SK-N-SH (cell line): ENCODE data around the gene PLBD2. TPM values are rescaled to one million over a fixed set of nuclear protein-coding genes. Genes with fewer than 3 reads are reported as not detected.

Source experiments
- CTCF ChIA-PET: fragments of 300-600, 350-600 bp; formaldehyde crosslinking; extraction: SDS; loops from one replicate; lab custom pipeline; 2021; lab: Yijun Ruan, JAX
- POLR2A ChIA-PET: fragments of 350-600 bp; sonication (Branson Sonifier 250); formaldehyde crosslinking; extraction: SDS; loops from one replicate; lab custom pipeline; 2020; ENCODE audit warnings: antibody characterized with exemption, inconsistent platforms; lab: Yijun Ruan, JAX
- DNase-seq: peaks from one replicate; pipeline ENCODE4 v3.0.0; 2012
- H2AFZ ChIP-seq: fragments of 200-600 bp; sonication (generic); 2 replicates; pipeline ENCODE4 v1.8.1; 2016; ENCODE audit warnings: antibody characterized with exemption, mild to moderate bottlenecking, low read depth
- H3F3A ChIP-seq: fragments of 200-600 bp; sonication (generic); replicated peaks from 2 replicates; pipeline ENCODE3; 2016; ENCODE audit warnings: antibody characterized with exemption, mild to moderate bottlenecking; ENCODE audit not compliant: insufficient read depth
- H3K27ac ChIP-seq, 2 experiments: fragments of 200-500 bp in 1 of 2; fragments of 200-600 bp in 1 of 2; sonication (Bioruptor generic) in 1 of 2; sonication (generic), shearing (Covaris generic) in 1 of 2; 2 replicates each; pipeline versions ENCODE4 v1.5.1 to v1.6.1; 2014 to 2016; ENCODE audit warnings: low read depth in 2 of 2, inconsistent platforms in 1 of 2, low read length in 1 of 2, mild to moderate bottlenecking in 1 of 2, mixed read lengths in 1 of 2
- H3K27me3 ChIP-seq: fragments of 200-600 bp; sonication (generic), shearing (Covaris generic); 2 replicates; pipeline ENCODE4 v1.6.1; 2016; ENCODE audit warnings: mixed run types; ENCODE audit not compliant: insufficient read depth
- H3K36me3 ChIP-seq, 2 experiments: fragments of 200-500 bp in 1 of 2; fragments of 200-600 bp in 1 of 2; sonication (Bioruptor generic) in 1 of 2; sonication (generic) in 1 of 2; replicated peaks in 1 of 2; 2 replicates each; pipeline versions ENCODE3 to v1.5.1; 2014 to 2016; ENCODE audit warnings: low read length in 1 of 2, mild to moderate bottlenecking in 1 of 2; ENCODE audit not compliant: insufficient read depth in 2 of 2, control insufficient read depth in 1 of 2
- H3K4me1 ChIP-seq, 2 experiments: fragments of 200-500 bp in 1 of 2; fragments of 200-600 bp in 1 of 2; sonication (Bioruptor generic) in 1 of 2; sonication (generic), shearing (Covaris generic) in 1 of 2; 2 replicates each; pipeline versions ENCODE4 v1.5.1 to v1.6.1; 2014 to 2016; ENCODE audit warnings: low read depth in 1 of 2, low read length in 1 of 2, mixed run types in 1 of 2; ENCODE audit not compliant: insufficient read depth in 2 of 2, control insufficient read depth in 1 of 2
- H3K4me2 ChIP-seq: fragments of 200-600 bp; sonication (generic), shearing (Covaris generic); 2 replicates; pipeline ENCODE4 v1.6.1; 2017; ENCODE audit warnings: mixed run types
- H3K4me3 ChIP-seq, 2 experiments: fragments of 200-500 bp in 1 of 2; fragments of 200-600 bp in 1 of 2; sonication (Bioruptor generic) in 1 of 2; sonication (generic), shearing (Covaris generic) in 1 of 2; 2 replicates each; pipeline versions ENCODE4 v1.5.1 to v1.8.1; 2014 to 2016; ENCODE audit warnings: low read depth in 2 of 2, inconsistent platforms in 1 of 2, low read length in 1 of 2, mild to moderate bottlenecking in 1 of 2, mixed read lengths in 1 of 2, moderate library complexity in 1 of 2
- H3K79me2 ChIP-seq: fragments of 200-600 bp; sonication (generic); 2 replicates; pipeline ENCODE4 v1.8.1; 2017; ENCODE audit warnings: mild to moderate bottlenecking; ENCODE audit not compliant: insufficient read depth
- H3K9ac ChIP-seq: fragments of 200-600 bp; sonication (generic); 2 replicates; pipeline ENCODE4 v1.6.1; 2017; ENCODE audit warnings: mixed run types
- H3K9me2 ChIP-seq: fragments of 200-600 bp; sonication (generic); 2 replicates; pipeline ENCODE4 v1.6.1; 2017; ENCODE audit warnings: mixed run types
- H3K9me3 ChIP-seq: fragments of 200-600 bp; sonication (generic); 2 replicates; pipeline ENCODE4 v1.6.1; 2017; ENCODE audit warnings: mixed run types, mild to moderate bottlenecking, moderate library complexity
- H4K20me1 ChIP-seq: fragments of 200-600 bp; sonication (generic); 2 replicates; pipeline ENCODE4 v1.6.1; 2017; ENCODE audit warnings: mild to moderate bottlenecking, mixed run types; ENCODE audit not compliant: insufficient read depth
- CHD2 ChIP-seq: fragments of 150-350 bp; IDR thresholded peaks from 2 replicates; pipeline ENCODE4 v1.6.1; 2018; ENCODE audit warnings: low read length; ENCODE audit not compliant: partially characterized antibody
- FOXJ3 ChIP-seq: sonication (generic); formaldehyde crosslinking; IDR thresholded peaks from 2 replicates; pipeline ENCODE4 v1.5.1; 2020; ENCODE audit warnings: mild to moderate bottlenecking, missing genetic modification reagents
- GABPA ChIP-seq: IDR thresholded peaks from 2 replicates; pipeline ENCODE4 v1.4.0; 2012; ENCODE audit warnings: low read depth, mild to moderate bottlenecking
- GATA2 ChIP-seq: sonication (generic); formaldehyde crosslinking; IDR thresholded peaks from 2 replicates; pipeline ENCODE4 v1.5.0; 2020; ENCODE audit warnings: mild to moderate bottlenecking, missing genetic modification reagents
- JUND ChIP-seq: IDR thresholded peaks from 2 replicates; pipeline ENCODE4 v1.4.0; 2012
- MAX ChIP-seq: IDR thresholded peaks from 2 replicates; pipeline ENCODE4 v1.4.0; 2012; ENCODE audit warnings: low read depth
- NRF1 ChIP-seq: IDR thresholded peaks from 2 replicates; pipeline ENCODE4 v1.6.1; 2012; ENCODE audit warnings: low read depth, mild to moderate bottlenecking, low read length
- POLR2AphosphoS5 ChIP-seq: IDR thresholded peaks from 2 replicates; pipeline ENCODE4 v1.6.1; 2012; ENCODE audit warnings: low read depth, low read length
- RFX5 ChIP-seq: IDR thresholded peaks from 2 replicates; pipeline ENCODE4 v1.6.1; 2012; ENCODE audit warnings: mild to moderate bottlenecking, improper control_type of control experiment, low read length
- RXRA ChIP-seq: IDR thresholded peaks from 2 replicates; pipeline ENCODE4 v1.4.0; 2012; ENCODE audit warnings: low read depth, mild to moderate bottlenecking, borderline replicate concordance
- SMC3 ChIP-seq: IDR thresholded peaks from 2 replicates; pipeline ENCODE4 v1.6.1; 2012; ENCODE audit warnings: low read depth, low read length, improper control_type of control experiment
- USF1 ChIP-seq: IDR thresholded peaks from 2 replicates; pipeline ENCODE4 v1.4.0; 2012; ENCODE audit warnings: low read depth, borderline replicate concordance
- USF2 ChIP-seq: fragments of 150-350 bp; IDR thresholded peaks from 2 replicates; pipeline ENCODE4 v1.6.1; 2017; ENCODE audit warnings: antibody characterized with exemption, low read length, low read depth, borderline replicate concordance
- WGBS: methylation state at CpG from one replicate; pipeline ENCODE4 v1.1.6; 2017; ENCODE audit warnings: low lambda C conversion rate; 5-methylcytosine and 5-hydroxymethylcytosine counted together
- polyA plus RNA-seq, 3 experiments: library from polyadenylated mRNA; depleted of rRNA; stranded (reverse); fragments of >200 nt; gene quantifications; 2 replicates each; pipeline ENCODE4 v1.2.3, GENCODE V29; 2012
- TF ChIP-seq, protein P1 (sequence below): fragments of 200-600 bp; sonication (generic); IDR thresholded peaks from 2 replicates; pipeline ENCODE4 v1.6.1; 2017; ENCODE audit warnings: antibody characterized with exemption, mild to moderate bottlenecking, moderate library complexity
- TF ChIP-seq, protein P2 (sequence below): fragments of 150-350 bp; IDR thresholded peaks from 2 replicates; pipeline ENCODE4 v1.6.1; 2016; ENCODE audit warnings: mild to moderate bottlenecking, low read depth, low read length
- TF ChIP-seq, protein P3 (sequence below): IDR thresholded peaks from 2 replicates; pipeline ENCODE4 v1.6.1; 2012; ENCODE audit warnings: mild to moderate bottlenecking, low read depth, low read length, moderate library complexity

The PLBD2 gene
- polyA plus RNA-seq, 1 of the 3 experiments (the other 2 are of a cell fraction): 15.2 TPM

- WGBS: 80% methylated on average over 6 of the region's 6 CpGs
- Histone ChIP-seq H3K79me2 (no peaks in the 10 kb centered on the region), H3K27ac (no peak overlapping the region), H3F3A (no peaks in the 10 kb centered on the region), H4K20me1 (no peaks in the 10 kb centered on the region; the same call in 1 of the 2 replicates), H3K4me1 (no peaks in the 10 kb centered on the region), H3K27me3 (no peaks in the 10 kb centered on the region), H3K4me2 (no peak overlapping the region), H3K36me3 (peaks cover 2 to 5% of the 10 kb centered on the region in 2 experiments), H2AFZ (no peak overlapping the region), H3K9me3 (no peaks in the 10 kb centered on the region), H3K4me3 (no peak overlapping the region)
- ChIA-PET POLR2A (no interaction called here), CTCF (interaction anchor here (0.9 to 1.4 kb wide), 3 partner anchors 11 to 56 kb away, joined by 3 read pairs; partner anchors contain the start of gene PLBD2)
- no peak for DNase-seq
- TF ChIP-seq CHD2: no peak
- no peak for TF ChIP-seq RXRA
- TF ChIP-seq, protein P1, sequence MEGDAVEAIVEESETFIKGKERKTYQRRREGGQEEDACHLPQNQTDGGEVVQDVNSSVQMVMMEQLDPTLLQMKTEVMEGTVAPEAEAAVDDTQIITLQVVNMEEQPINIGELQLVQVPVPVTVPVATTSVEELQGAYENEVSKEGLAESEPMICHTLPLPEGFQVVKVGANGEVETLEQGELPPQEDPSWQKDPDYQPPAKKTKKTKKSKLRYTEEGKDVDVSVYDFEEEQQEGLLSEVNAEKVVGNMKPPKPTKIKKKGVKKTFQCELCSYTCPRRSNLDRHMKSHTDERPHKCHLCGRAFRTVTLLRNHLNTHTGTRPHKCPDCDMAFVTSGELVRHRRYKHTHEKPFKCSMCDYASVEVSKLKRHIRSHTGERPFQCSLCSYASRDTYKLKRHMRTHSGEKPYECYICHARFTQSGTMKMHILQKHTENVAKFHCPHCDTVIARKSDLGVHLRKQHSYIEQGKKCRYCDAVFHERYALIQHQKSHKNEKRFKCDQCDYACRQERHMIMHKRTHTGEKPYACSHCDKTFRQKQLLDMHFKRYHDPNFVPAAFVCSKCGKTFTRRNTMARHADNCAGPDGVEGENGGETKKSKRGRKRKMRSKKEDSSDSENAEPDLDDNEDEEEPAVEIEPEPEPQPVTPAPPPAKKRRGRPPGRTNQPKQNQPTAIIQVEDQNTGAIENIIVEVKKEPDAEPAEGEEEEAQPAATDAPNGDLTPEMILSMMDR: no peak
- no peak for TF ChIP-seq SMC3
- no peak for TF ChIP-seq JUND
- TF ChIP-seq POLR2AphosphoS5: no peak
- TF ChIP-seq GATA2 (CRISPR knock-in tag): no peak
- no peak for TF ChIP-seq FOXJ3 (CRISPR knock-in tag)
- no peak for TF ChIP-seq GABPA
- no peak for TF ChIP-seq USF1
- no peak for TF ChIP-seq RFX5
- no peak for TF ChIP-seq NRF1
- TF ChIP-seq USF2: no peak
- TF ChIP-seq MAX: no peak
- TF ChIP-seq, protein P2, sequence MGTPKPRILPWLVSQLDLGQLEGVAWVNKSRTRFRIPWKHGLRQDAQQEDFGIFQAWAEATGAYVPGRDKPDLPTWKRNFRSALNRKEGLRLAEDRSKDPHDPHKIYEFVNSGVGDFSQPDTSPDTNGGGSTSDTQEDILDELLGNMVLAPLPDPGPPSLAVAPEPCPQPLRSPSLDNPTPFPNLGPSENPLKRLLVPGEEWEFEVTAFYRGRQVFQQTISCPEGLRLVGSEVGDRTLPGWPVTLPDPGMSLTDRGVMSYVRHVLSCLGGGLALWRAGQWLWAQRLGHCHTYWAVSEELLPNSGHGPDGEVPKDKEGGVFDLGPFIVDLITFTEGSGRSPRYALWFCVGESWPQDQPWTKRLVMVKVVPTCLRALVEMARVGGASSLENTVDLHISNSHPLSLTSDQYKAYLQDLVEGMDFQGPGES: no peak
- TF ChIP-seq, protein P3, sequence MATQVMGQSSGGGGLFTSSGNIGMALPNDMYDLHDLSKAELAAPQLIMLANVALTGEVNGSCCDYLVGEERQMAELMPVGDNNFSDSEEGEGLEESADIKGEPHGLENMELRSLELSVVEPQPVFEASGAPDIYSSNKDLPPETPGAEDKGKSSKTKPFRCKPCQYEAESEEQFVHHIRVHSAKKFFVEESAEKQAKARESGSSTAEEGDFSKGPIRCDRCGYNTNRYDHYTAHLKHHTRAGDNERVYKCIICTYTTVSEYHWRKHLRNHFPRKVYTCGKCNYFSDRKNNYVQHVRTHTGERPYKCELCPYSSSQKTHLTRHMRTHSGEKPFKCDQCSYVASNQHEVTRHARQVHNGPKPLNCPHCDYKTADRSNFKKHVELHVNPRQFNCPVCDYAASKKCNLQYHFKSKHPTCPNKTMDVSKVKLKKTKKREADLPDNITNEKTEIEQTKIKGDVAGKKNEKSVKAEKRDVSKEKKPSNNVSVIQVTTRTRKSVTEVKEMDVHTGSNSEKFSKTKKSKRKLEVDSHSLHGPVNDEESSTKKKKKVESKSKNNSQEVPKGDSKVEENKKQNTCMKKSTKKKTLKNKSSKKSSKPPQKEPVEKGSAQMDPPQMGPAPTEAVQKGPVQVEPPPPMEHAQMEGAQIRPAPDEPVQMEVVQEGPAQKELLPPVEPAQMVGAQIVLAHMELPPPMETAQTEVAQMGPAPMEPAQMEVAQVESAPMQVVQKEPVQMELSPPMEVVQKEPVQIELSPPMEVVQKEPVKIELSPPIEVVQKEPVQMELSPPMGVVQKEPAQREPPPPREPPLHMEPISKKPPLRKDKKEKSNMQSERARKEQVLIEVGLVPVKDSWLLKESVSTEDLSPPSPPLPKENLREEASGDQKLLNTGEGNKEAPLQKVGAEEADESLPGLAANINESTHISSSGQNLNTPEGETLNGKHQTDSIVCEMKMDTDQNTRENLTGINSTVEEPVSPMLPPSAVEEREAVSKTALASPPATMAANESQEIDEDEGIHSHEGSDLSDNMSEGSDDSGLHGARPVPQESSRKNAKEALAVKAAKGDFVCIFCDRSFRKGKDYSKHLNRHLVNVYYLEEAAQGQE: no peak
- TF ChIP-seq, all 33 proteins: peak for 0
- H3K9me2 ChIP-seq: no peaks in the 10 kb centered on the region
- H3K9ac ChIP-seq: no peak overlapping the region
These were observed 11.1 kb downstream of the PLBD2 start for GRCh38 chr12:113369391-113369985.
